Trophoblast cell (in vitro differentiated cells and primary cell): ENCODE measurements around the gene LMBRD2.
"Not testable (repeated sequence)": the region's sequence is repeated elsewhere in the genome, so short reads cannot be mapped to it uniquely, and the experiment has no call there.

Experiments used
- DNase-seq, 2 donors: peaks; one replicate each; pipeline ENCODE4 v3.0.0-alpha.2; 2016
- H2AFZ ChIP-seq: 2 replicates; pipeline ENCODE4 v1.6.1; 2013; ENCODE audit warnings: low read length, moderate library complexity, mild to moderate bottlenecking; ENCODE audit not compliant: insufficient read depth, poor library complexity
- H2AK5ac ChIP-seq: 2 replicates; pipeline ENCODE4 v1.6.1; 2013; ENCODE audit warnings: mild to moderate bottlenecking, low read length
- H2BK120ac ChIP-seq: 2 replicates; pipeline ENCODE4 v1.6.1; 2013; ENCODE audit warnings: low read length, mild to moderate bottlenecking, moderate library complexity; ENCODE audit not compliant: insufficient read depth, poor library complexity
- H2BK12ac ChIP-seq: 2 replicates; pipeline ENCODE4 v1.6.1; 2013; ENCODE audit warnings: mild to moderate bottlenecking, low read length, moderate library complexity
- H2BK5ac ChIP-seq: 2 replicates; pipeline ENCODE4 v1.6.1; 2013; ENCODE audit warnings: low read length, low read depth, moderate library complexity, mild to moderate bottlenecking; ENCODE audit not compliant: poor library complexity
- H3K14ac ChIP-seq: 2 replicates; pipeline ENCODE4 v1.6.1; 2013; ENCODE audit warnings: mild to moderate bottlenecking, low read length
- H3K18ac ChIP-seq: 2 replicates; pipeline ENCODE4 v1.6.1; 2013; ENCODE audit warnings: mild to moderate bottlenecking, low read length
- H3K23ac ChIP-seq: 2 replicates; pipeline ENCODE4 v1.6.1; 2013; ENCODE audit warnings: low read length
- H3K27ac ChIP-seq: 2 replicates; pipeline ENCODE4 v1.5.1; 2013; ENCODE audit warnings: low read depth, mild to moderate bottlenecking, inconsistent platforms, low read length, moderate library complexity
- H3K27me3 ChIP-seq: 2 replicates; pipeline ENCODE4 v1.6.1; 2013; ENCODE audit warnings: inconsistent platforms, mild to moderate bottlenecking, low read length, moderate library complexity; ENCODE audit not compliant: insufficient read depth
- H3K36me3 ChIP-seq, 2 experiments: 1 replicate in 1 of 2; 2 replicates in 1 of 2; pipeline ENCODE4 v1.6.1; 2013; ENCODE audit warnings: low read length in 2 of 2, mild to moderate bottlenecking in 2 of 2, moderate library complexity in 1 of 2; ENCODE audit not compliant: insufficient read depth in 2 of 2, control insufficient read depth in 1 of 2
- H3K4ac ChIP-seq: 2 replicates; pipeline ENCODE4 v1.6.1; 2013; ENCODE audit warnings: low read depth, mild to moderate bottlenecking, low read length, moderate library complexity
- H3K4me1 ChIP-seq, 2 experiments: 1 replicate in 1 of 2; 2 replicates in 1 of 2; pipeline ENCODE4 v1.6.1; 2013; ENCODE audit warnings: low read length in 2 of 2, mild to moderate bottlenecking in 2 of 2, moderate library complexity in 1 of 2; ENCODE audit not compliant: insufficient read depth in 2 of 2, control insufficient read depth in 1 of 2
- H3K4me2 ChIP-seq: 2 replicates; pipeline ENCODE4 v1.6.1; 2013; ENCODE audit warnings: inconsistent platforms, mild to moderate bottlenecking, low read length, moderate library complexity
- H3K4me3 ChIP-seq: 2 replicates; pipeline ENCODE4 v1.5.1; 2013; ENCODE audit warnings: mild to moderate bottlenecking, low read depth, low read length, inconsistent platforms
- H3K79me1 ChIP-seq: one replicate; pipeline ENCODE4 v1.6.1; 2013; ENCODE audit warnings: low read length
- H3K79me2 ChIP-seq: 2 replicates; pipeline ENCODE4 v1.6.1; 2013; ENCODE audit warnings: low read length, mild to moderate bottlenecking; ENCODE audit not compliant: control insufficient read depth, insufficient read depth, poor library complexity
- H3K9ac ChIP-seq: 2 replicates; pipeline ENCODE4 v1.6.1; 2013; ENCODE audit warnings: mild to moderate bottlenecking, low read length
- H3K9me3 ChIP-seq: 2 replicates; pipeline ENCODE4 v1.6.1; 2013; ENCODE audit warnings: low read depth, mild to moderate bottlenecking, control low read depth, inconsistent platforms, low read length; ENCODE audit not compliant: insufficient read depth
- H4K12ac ChIP-seq: 2 replicates; pipeline ENCODE4 v1.6.1; 2013; ENCODE audit warnings: low read depth, mild to moderate bottlenecking, low read length, moderate library complexity
- H4K8ac ChIP-seq: 2 replicates; pipeline ENCODE4 v1.6.1; 2013; ENCODE audit warnings: low read depth, mild to moderate bottlenecking, low read length, moderate library complexity
- H4K91ac ChIP-seq: one replicate; pipeline ENCODE4 v1.6.1; 2013; ENCODE audit warnings: low read depth, mild to moderate bottlenecking, low read length, moderate library complexity
- WGBS: extraction: QIAGEN DNeasy Blood & Tissue Kit; methylation state at CpG from one replicate; pipeline ENCODE4 v1.1.7; 2013; ENCODE audit warnings: missing lambda C conversion rate; ENCODE audit not compliant: insufficient read length, insufficient coverage; ENCODE audit errors: extremely low coverage; 5-methylcytosine and 5-hydroxymethylcytosine counted together

The LMBRD2 gene

GRCh38 chr5:36135988-36136387 lies 15.7 kb downstream of the LMBRD2 start:
- H3K18ac ChIP-seq: no peak overlapping the region
- no CpG with 5 or more reads among the region's 3 CpGs for WGBS
- H2BK5ac ChIP-seq: no peak overlapping the region

GRCh38 chr5:36133009-36133408 lies 18.7 kb downstream of the LMBRD2 start:
- H2AK5ac ChIP-seq, H3K9me3 ChIP-seq, H4K91ac ChIP-seq, H3K14ac ChIP-seq, H3K4me3 ChIP-seq, H3K27ac ChIP-seq, H3K27me3 ChIP-seq, H4K12ac ChIP-seq, H3K4me1 ChIP-seq, H3K79me1 ChIP-seq, H3K18ac ChIP-seq, H2BK120ac ChIP-seq, H2AFZ ChIP-seq, H3K23ac ChIP-seq, DNase-seq, H3K4me2 ChIP-seq, H2BK12ac ChIP-seq, H3K9ac ChIP-seq, H3K79me2 ChIP-seq, H4K8ac ChIP-seq, H3K4ac ChIP-seq, H3K36me3 ChIP-seq, H2BK5ac ChIP-seq: not testable (repeated sequence)
- no CpG with 5 or more reads among the region's 1 CpG for WGBS

More at GRCh38 chr5:36135988-36136387, 15.7 kb downstream of the LMBRD2 start:
- H3K9me3 ChIP-seq: no peaks in the 10 kb centered on the region
- H3K27ac ChIP-seq: no peak overlapping the region
- H2BK120ac ChIP-seq: no peak overlapping the region
- H3K79me2 ChIP-seq: no peaks in the 10 kb centered on the region
- H3K4me2 ChIP-seq: no peak overlapping the region
- H3K36me3 ChIP-seq: peaks cover 3 to 5% of the 10 kb centered on the region in 2 experiments
- no peak overlapping the region for H3K23ac ChIP-seq
- no peaks in the 10 kb centered on the region for H3K4me1 ChIP-seq
- no peak overlapping the region for H4K91ac ChIP-seq
- H4K12ac ChIP-seq: no peak overlapping the region
- no peak overlapping the region for H3K9ac ChIP-seq
- no peak overlapping the region for H3K4ac ChIP-seq
- H3K79me1 ChIP-seq: no peaks in the 10 kb centered on the region
- no peak overlapping the region for H3K4me3 ChIP-seq
- DNase-seq: no peak
- no peak overlapping the region for H4K8ac ChIP-seq
- no peak overlapping the region for H3K14ac ChIP-seq
- no peak overlapping the region for H2AFZ ChIP-seq
- no peak overlapping the region for H2AK5ac ChIP-seq
- H2BK12ac ChIP-seq: no peak overlapping the region
- no peaks in the 10 kb centered on the region for H3K27me3 ChIP-seq

GRCh38 chr5:36129666-36130065 lies 22.0 kb downstream of the LMBRD2 start:
- not testable (repeated sequence) for H3K4me1 ChIP-seq, H3K4ac ChIP-seq, H2AFZ ChIP-seq, H2AK5ac ChIP-seq, H3K4me2 ChIP-seq, H3K79me1 ChIP-seq, H3K18ac ChIP-seq, H3K14ac ChIP-seq, H2BK120ac ChIP-seq, H3K9me3 ChIP-seq, H3K79me2 ChIP-seq, H3K23ac ChIP-seq, H3K4me3 ChIP-seq, H3K27me3 ChIP-seq, H4K12ac ChIP-seq, H4K91ac ChIP-seq, H2BK5ac ChIP-seq, H3K27ac ChIP-seq, H4K8ac ChIP-seq, H3K9ac ChIP-seq, H3K36me3 ChIP-seq, DNase-seq, H2BK12ac ChIP-seq
- no CpG with 5 or more reads among the region's 5 CpGs for WGBS

GRCh38 chr5:36128795-36129194 lies 22.9 kb downstream of the LMBRD2 start:
- H2BK5ac ChIP-seq: no peak overlapping the region
- no peaks in the 10 kb centered on the region for H3K4me1 ChIP-seq
- no peak overlapping the region for H3K9ac ChIP-seq
- peaks cover 0 to 2% of the 10 kb centered on the region in 2 experiments for H3K36me3 ChIP-seq
- no peak overlapping the region for H3K4me2 ChIP-seq
- H3K23ac ChIP-seq: no peak overlapping the region
- DNase-seq: no peak
- H3K9me3 ChIP-seq: no peaks in the 10 kb centered on the region
- H2AK5ac ChIP-seq: no peak overlapping the region
- WGBS: no CpG with 5 or more reads among the region's 1 CpG
- H3K4me3 ChIP-seq: no peak overlapping the region
- no peaks in the 10 kb centered on the region for H3K79me1 ChIP-seq
- H3K27me3 ChIP-seq: no peaks in the 10 kb centered on the region
- no peak overlapping the region for H2AFZ ChIP-seq
- no peaks in the 10 kb centered on the region for H3K79me2 ChIP-seq
- H2BK120ac ChIP-seq: no peak overlapping the region
- H4K8ac ChIP-seq: no peak overlapping the region
- no peak overlapping the region for H2BK12ac ChIP-seq
- H4K91ac ChIP-seq: no peak overlapping the region
- H4K12ac ChIP-seq: no peak overlapping the region
- no peak overlapping the region for H3K14ac ChIP-seq
- H3K27ac ChIP-seq: no peak overlapping the region
- no peak overlapping the region for H3K4ac ChIP-seq
- H3K18ac ChIP-seq: no peak overlapping the region
